GM21825 (cell line): Measurements from ENCODE around the gene GTPBP1.

Source experiments
- ATAC-seq: cut with Tn5 transposase; IDR thresholded peaks from one replicate; pipeline ENCODE4 v1.9.1; 2021; ENCODE audit warnings: mild to moderate bottlenecking, moderate library complexity; ENCODE audit not compliant: unreplicated experiment

The GTPBP1 gene

DNA sequence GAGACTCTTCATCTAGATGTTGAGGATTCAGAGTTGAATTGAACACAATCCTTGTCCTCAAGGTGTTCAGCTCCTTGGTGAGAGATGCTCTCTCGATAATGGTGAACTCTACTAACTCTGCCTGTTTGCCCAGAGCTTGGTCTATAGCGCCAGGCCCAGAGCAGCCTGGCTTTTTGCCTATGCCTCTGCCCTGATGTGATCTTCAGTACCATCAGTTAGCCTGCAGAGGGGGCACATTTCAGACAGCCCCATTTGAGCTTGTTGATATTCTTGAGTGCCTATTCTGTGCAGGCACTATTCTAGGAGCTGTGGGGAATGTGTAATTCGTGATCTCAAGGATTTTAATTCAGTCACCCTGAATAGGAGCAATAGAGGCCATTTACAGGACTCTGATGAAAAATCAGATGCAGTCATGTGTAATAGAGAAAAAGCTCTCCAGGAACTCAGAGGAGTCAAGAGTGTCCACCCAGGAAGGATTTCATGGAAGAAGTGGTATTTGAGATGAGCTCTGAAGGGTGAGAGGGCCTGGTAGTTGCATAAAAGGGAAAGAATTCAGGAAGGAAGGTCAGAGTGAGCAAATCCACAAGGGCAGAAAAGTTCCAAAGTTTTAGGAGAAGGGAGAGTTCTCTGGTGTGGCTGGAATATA is 19.3 kb downstream of the GTPBP1 start:
- ATAC-seq: no peak

DNA sequence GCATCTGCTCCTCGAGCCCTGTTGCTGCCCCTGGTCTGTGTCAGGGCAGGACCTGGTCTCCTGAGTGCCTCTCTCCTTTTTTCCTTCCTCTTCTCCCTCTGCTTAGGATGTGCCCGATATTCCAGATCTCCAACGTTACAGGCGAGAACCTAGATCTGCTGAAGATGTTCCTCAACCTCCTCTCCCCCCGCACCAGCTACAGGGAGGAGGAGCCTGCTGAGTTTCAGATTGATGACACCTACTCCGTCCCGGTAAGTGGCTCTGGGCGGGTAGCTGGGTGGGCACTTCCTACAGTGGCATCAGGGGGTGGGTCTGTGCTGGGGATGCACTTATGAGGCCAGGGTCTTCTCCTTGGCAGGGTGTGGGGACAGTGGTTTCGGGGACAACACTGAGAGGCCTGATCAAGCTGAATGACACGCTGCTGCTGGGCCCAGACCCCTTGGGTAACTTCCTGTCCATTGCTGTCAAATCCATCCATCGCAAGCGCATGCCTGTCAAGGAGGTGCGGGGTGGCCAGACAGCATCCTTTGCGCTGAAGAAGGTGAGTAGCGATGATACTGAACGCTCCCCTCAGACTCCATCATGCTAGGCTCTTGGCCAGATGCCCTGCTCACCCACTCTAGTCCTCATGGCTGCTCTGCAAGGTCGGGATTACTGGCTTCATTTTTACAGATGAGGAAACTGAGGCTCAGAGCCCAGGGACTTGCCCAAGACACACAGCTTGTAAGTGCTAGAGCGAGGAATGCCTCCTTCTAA is 20.3 kb downstream of the GTPBP1 start:
- no peak for ATAC-seq

DNA sequence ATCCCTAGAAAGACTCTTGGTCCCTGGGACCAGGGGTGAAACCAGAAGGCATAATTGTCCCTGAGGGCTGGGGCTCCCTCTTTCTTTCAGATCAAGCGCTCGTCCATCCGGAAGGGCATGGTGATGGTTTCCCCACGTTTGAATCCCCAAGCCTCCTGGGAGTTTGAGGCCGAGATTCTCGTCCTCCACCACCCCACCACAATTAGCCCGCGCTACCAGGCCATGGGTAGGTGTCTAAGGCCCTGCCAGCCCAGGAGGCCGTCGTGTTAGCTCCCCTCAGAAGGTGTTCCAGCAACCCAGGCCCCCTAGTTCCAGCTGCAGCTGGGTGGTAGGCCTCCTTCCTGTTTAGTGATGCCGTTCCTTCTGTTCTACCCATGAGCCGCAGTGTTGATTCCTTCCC is 21.4 kb downstream of the GTPBP1 start:
- no peak for ATAC-seq

DNA sequence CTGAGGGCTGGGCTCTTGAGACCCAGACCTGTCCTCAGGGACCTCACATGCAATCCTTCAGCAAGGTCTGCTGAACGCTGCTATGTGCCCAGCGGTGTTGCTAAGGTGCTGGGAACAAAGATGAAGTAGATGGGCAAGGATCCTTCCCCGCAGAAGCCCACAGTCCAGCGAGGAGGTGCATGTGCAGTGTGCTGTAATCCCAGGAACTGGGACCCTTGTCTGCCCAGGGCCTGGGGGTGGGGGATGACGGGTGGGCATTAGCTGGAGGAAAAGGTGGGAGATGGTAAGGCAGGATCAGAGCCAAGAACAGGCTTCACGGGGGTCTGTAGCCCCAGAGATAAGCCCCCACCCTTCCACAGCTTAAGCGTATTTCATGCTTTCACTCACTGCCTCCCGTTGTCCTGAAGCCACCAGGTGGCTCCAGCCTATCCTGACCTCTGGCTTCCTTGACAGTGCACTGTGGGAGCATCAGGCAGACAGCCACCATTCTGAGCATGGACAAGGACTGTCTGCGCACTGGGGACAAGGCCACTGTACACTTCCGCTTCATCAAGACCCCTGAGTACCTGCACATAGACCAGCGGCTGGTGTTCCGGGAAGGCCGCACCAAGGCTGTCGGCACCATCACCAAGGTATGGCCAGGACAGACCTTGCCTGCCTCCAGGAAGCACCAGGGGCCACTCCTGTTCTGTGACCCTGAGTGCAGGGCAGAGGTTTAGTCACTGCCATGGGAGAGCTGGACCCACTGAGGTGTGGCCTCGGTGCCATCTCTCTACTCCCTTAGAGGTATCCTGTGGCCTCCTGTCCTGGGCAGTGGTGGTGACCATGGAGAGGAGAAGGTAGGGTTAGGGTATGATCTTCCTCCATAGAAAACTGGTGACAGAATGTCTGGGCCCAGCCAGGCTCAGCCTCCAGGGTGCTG is 22.0 kb downstream of the GTPBP1 start:
- no peak for ATAC-seq

DNA sequence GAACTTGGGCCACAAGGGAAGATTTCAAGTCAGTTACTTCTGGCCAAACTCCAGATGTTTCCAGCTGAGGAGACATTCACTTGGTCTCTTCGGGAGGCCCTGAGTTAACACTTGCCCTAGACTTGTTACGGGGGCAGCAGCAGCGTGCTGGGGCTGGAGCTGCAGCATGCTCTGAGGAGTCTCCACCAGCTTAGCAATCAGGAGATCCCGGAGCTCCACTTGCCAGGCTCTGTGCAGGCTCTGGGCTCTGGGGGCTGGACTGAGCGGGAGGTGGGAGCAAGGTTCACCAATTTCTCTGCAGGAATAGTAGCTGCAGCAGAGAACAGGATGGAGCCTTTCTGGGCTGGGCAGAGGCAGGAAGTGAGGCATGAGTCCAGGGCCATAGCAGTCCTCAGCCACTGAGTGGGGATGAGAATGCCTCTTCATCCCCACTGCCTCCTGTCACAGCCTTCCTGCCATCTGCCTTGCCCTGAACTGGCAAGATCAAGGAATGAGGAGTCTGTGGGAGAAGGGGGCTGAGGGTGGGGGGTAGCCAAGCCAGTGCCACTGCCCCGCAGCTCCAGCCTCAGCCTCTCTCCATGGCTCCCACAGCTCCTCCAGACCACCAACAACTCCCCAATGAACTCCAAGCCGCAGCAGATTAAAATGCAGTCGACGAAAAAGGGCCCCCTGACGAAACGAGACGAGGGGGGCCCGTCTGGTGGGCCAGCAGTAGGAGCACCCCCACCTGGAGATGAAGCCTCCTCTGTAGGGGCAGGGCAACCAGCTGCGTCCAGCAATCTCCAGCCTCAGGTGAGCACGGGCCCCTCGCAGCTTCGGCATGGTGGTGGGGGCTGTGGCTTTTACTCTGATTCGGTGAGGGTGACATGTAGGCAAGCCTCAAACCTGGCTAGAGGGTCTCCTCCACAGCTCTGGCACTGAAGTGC is 23.4 kb downstream of the GTPBP1 start:
- no peak for ATAC-seq

DNA sequence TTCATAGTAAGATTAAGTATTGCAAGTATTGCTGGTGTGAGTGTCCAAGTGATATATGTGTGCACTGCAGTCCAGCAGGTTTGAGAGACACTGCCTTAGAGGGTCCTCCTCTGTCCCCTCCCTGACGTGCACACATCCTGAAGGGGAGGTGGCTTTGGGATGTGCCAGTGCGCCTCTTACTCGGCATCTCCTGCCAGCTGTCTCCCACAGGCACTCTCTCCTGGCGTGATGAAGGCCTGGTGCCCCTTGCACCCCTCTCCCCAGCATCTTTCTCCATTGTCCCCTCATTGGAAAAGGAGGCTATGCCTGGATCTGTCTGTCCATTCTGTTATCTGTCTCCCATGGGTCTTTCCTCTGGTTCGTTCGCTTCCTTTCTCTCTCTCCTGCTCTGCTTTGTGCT is 24.2 kb downstream of the GTPBP1 start:
- no peak for ATAC-seq

DNA sequence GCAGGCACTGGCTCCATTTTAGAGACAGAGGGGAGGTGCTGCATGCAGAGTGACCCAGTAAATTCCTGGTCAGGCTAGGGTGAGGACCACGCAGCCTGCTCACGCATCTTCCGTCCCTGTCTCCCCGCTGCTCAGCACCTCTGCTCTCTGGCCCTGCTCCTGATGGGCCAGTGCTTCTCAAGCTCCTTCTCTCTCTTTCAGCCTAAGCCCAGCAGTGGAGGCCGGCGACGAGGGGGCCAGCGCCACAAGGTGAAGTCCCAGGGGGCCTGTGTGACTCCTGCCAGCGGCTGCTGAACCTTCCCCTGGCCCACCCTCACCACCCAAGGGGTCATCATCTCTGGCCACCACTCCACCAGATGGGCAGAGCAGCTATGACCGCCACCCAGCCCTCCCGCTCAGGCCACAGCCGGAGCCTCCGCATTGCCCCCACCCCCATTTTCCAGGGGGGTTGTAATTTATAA is 24.7 kb downstream of the GTPBP1 start:
- no peak for ATAC-seq

DNA sequence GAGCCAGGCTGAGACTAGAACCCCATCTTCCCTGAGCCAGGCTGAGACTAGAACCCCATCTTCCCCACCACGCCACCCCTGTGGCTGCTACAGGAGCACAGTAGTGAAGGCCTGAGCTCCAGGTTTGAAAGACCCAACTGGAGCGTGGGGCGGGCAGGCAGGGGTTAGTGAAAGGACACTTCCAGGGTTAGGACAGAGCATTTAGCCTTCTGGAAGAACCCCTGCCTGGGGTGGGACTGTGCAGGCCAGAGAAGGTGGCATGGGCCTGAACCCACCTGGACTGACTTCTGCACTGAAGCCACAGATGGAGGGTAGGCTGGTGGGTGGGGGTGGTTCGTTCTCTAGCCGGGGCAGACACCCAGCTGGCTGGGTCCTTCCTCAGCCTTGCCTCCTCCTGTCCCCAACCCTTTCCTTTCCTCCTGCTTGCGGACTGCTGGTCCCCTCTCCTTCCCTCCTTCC is 26.0 kb downstream of the GTPBP1 start:
- ATAC-seq: no peak

DNA sequence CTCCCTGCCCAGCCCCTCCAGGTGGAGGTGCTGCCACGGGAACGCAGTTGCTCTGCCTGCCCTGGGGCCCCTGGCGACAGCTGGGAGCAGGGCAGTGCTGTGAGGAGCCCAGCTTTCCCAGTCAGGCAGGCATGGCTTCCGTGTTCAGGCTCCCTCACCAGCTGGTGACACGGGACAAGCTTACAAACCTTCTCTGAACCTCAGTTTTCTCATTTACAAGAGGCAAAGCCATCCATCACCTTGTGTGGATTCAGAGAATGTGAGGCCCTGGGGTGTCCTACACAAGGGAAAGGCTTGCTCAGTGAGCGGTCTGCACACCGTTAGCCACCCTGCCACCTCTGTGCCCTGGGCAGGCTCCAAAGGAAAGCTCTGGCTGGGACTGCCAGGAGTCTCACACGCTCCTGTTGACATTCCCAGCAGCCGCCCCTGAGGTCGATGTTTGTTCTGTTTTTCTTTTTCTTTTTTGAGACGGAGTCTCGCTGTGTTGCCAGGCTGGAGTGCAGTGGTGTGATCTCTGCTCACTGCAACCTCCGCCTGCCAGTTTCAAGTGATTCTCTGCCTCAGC is 26.6 kb downstream of the GTPBP1 start:
- ATAC-seq: no peak

DNA sequence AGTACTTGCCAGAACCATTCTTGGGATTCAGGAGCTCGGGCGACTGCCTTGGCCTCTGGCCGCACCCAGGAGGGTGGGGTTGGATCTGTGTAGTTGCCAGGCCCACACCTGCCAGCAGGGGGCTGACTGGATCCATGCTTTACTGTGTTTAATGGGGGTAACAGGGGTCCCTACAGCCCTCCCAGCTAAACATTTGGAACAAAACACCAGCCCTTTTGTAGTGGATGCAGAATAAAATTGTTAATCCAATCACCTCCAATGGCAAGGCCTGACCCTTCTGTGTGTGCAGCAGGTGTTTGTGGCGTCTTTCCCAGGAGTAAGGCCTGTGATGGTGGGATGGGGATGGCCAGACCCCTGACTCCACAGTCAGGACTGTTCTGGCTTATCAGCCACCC is 27.6 kb downstream of the GTPBP1 start:
- no peak for ATAC-seq

DNA sequence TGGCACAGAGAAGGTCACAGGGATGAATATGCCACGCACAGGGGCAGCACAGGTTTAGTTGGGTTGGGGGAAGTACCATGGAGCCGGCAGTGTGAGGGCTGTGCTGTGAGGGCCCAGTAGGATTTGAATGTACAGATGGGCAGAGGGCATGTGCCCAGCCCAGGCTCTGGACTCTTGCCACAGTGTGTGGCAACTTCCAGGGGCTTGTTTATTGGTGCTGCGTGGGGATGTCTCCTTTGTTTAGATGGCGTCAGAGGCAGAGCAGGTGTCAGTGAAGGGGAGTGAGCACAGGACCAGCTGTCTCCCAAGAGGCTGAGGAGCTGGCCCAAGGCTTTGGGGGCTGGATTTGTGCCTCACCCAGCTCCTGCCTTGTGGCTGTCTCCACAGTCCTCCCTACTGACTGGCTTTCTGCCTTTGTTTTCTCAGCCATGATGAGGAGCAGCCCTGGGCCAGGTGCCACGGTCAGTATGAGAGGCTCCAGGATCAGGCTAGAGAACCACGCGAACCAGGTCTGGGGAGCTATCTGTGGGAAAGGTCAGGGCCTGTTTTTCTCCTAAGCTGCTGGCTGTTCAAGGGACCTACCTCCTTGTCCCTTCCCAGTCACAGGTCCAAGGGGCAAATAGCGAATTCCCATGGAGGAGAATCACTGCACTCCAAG is 28.1 kb downstream of the GTPBP1 start:
- ATAC-seq: no peak

DNA sequence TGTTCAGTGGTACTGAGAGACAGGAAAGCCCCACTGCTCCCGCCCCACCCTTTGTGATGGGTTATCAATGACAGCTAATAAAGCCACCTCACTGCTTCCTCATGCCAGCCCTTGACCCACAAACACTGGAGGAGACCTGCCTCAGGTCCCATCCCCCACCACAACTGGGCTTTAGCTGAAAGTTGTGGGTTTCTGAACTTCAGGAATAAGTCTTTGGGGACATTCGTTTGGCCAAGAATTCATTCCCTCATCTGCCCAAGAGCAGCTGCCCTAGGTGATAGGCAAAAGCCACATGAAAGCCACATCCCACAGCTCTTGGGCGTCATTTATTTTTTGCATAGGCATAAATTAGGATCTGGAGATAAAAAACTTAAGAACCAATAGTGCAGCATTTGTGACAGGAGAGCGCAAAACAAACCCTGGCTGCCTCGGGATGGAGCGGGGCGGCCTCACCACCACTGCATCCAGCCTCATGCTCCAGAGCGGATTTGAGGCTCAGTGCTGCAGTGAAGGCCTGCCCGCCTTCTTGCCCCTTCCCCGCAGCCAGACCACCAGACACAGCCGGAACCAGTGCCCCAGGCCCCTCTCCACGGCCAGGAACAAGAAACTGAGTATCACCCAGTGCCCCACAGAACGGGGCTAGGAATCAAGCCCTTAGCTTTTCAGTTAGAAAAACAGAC is 28.8 kb downstream of the GTPBP1 start:
- ATAC-seq: no peak

DNA sequence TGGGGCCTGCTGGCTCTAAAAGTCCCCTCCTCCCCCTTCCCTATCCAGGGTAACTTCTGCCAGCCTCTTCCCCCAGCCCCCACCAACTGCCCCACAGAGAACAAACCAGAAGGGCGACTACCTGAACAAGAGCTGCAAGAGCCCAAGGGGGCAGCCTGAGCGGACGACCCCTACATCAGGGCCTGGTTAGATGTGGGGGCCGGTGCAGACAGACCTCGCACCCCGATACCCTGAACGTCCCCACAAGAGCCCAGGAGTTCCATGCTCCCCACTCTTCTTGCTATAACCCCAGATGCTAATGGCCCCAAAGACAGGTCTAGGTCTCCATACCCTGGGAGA is 29.4 kb downstream of the GTPBP1 start:
- ATAC-seq: no peak

DNA sequence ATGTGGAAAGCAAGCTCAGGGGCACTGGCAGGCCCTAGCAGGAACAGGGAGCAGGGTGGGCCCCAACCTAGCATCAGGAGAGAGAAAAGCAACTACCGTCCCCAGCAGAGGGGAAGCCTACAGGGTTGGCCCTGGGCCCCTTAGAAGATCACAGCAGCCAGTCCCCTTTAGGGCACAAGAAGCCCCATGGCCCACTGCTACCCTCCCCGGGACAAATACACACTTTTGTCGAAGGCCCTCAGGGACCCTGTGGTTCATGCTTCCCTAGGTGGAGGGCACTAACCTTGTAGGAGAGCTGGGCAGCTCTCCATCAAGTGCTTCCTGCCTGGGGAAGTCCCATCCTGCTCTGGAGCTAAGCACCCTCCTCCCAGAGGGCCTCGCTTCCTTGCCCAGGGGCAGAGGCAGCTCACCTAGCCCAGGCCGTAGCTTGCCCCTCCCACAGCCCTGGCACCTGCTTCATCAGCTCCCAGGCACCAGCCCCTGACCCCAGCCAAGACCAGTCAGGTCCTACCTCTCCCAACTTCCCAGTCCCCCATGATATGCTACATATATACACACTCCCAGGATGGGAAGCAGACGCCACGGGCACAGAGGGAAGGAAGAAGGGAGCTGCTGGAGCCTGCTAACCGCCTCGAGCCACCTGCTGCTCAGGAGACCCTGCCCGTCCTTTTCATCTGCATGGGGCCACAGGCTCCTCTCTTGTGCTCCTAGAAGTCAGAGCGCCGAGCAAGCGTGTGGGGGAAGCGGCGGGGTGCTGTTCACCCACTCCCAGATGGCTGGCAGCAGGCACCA is 29.9 kb downstream of the GTPBP1 start:
- ATAC-seq: no peak

DNA sequence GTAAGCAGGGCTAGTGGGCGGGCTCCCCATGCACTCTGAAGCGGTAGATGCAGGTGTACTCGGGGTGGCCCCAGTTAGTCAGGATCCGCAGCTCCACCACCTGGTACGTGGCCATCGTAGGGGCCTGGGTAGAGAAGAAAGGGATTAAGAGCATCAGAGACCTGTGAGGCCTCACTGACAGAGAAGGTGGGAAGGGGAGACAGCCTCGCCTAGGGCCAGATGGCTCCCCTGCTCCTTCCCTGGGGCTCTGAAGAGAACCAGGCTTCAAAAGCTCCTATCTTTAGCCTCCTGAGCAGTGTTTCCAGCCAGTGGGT is 30.5 kb downstream of the GTPBP1 start:
- no peak for ATAC-seq

DNA sequence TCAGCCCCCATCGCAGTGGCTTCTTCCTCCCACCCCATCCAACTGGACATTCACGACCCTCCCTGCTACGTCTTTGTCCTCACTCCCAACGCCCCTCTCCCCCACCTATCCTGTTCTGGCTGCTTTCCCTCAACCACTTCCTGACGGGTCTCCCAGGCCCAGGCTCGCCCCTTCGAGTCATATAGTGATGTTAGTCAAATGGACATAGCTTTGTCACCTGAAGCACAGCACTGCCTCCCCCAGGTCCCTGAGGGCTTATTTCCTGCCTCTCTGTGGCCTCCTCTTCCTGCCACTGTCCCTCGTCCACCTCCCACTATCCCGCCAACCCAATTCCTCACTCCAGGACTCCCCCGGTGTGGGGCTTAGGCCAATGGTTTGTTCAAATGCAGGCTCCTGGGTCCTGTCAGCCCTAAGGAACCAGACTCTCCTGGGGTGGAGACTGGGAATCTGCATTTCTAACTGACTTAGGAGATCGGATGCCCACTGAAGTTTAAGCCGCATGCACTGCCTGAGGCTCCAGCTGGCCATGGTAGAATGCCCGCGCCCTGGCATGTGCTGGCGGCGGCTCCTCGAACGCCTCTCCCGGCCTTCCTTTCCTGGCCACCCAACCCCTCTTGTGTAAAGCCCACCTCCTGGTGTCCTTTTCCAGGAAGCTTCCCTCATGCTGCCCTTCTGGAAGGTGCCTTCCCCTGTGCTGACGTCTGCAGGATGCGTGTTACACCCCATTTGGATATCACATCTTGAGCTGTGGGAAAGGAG is 31.7 kb downstream of the GTPBP1 start:
- no peak for ATAC-seq

DNA sequence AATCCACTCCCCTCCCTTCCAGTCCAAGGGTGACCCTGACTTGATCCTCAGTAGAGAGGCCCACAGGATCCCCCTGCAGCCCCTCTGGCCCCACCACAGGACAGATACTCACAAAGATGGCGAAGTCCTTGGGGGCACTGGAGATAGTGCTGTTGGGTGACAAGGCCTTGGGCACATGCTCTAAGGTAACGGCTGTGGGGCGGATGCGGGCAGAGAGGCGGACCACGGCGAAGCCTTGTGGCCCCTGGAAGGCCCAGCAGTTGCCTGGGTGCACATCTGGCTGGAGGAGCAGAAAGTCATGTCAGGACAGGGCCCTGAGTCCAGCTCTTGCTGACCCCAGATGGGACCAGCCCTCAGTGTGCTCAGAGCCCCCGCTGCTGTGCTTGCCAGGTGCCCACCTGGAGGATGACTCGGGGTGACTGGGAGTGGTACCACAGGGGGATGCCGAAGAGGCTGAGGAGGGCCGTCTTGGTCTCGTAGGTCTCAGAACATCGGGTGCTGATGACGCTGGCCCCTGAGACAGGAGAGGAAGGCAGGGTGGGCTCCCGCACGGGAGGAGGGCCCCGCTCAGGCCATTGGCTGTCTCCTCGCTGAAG is 32.8 kb downstream of the GTPBP1 start:
- no peak for ATAC-seq
